ENCODE results near the gene TAF13.

The TAF13 gene

DNA sequence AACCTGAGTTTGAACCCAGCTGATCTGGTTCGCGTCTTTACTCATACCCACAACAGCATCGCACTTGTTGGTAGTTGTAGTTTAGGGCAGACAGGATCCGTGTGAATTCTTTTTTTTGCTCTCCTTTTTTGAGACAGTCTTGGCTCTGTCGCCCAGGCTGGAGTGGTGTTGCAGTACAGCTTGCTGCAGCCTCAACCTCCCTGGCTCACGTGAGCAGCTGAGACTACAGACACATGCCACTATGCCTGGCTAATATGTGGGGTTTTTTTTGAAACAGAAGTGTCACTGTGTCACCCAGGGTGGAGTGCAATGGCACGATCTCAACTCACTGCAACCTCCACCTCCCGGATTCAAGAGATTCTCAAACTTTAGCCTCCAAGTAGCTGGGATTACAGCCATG is 7.9 kb downstream of the TAF13 start:
- no peak overlapping the region for H3K4me2 ChIP-seq (ENCODE audit: low read length)
- H3K27me3 ChIP-seq (ENCODE audit: control insufficient read depth, low read length): no peaks in the 10 kb centered on the region
- no peak overlapping the region for H3K4me3 ChIP-seq (ENCODE audit: low read length)
- TF ChIP-seq, protein P1, sequence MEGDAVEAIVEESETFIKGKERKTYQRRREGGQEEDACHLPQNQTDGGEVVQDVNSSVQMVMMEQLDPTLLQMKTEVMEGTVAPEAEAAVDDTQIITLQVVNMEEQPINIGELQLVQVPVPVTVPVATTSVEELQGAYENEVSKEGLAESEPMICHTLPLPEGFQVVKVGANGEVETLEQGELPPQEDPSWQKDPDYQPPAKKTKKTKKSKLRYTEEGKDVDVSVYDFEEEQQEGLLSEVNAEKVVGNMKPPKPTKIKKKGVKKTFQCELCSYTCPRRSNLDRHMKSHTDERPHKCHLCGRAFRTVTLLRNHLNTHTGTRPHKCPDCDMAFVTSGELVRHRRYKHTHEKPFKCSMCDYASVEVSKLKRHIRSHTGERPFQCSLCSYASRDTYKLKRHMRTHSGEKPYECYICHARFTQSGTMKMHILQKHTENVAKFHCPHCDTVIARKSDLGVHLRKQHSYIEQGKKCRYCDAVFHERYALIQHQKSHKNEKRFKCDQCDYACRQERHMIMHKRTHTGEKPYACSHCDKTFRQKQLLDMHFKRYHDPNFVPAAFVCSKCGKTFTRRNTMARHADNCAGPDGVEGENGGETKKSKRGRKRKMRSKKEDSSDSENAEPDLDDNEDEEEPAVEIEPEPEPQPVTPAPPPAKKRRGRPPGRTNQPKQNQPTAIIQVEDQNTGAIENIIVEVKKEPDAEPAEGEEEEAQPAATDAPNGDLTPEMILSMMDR (IDR thresholded peaks at IDR 0.05; ENCODE audit: low read depth, low read length, poor library complexity, severe bottlenecking): no peak
- no peak for TF ChIP-seq EZH2phosphoT487 (IDR thresholded peaks at IDR 0.05; ENCODE audit: borderline replicate concordance, low read length)
- no peaks in the 10 kb centered on the region for H3K9me2 ChIP-seq (replicated peaks; ENCODE audit: control insufficient read depth, low read length)
- no peaks in the 10 kb centered on the region for H3K36me3 ChIP-seq (ENCODE audit: control insufficient read depth, low read length)
- no peaks in the 10 kb centered on the region for H3K9me3 ChIP-seq (ENCODE audit: control insufficient read depth, insufficient read depth, low read length)
- H3K79me2 ChIP-seq (ENCODE audit: control insufficient read depth, low read length): no peaks in the 10 kb centered on the region
- no peak overlapping the region for H3K27ac ChIP-seq (ENCODE audit: low read depth, low read length)
- H3F3A ChIP-seq (ENCODE audit: control insufficient read depth, insufficient read depth): no peaks in the 10 kb centered on the region
- no peaks in the 10 kb centered on the region for H4K20me1 ChIP-seq (ENCODE audit: control insufficient read depth, insufficient read depth, low read depth, low read length)
- H3K4me1 ChIP-seq (ENCODE audit: control insufficient read depth, low read length): no peaks in the 10 kb centered on the region

DNA sequence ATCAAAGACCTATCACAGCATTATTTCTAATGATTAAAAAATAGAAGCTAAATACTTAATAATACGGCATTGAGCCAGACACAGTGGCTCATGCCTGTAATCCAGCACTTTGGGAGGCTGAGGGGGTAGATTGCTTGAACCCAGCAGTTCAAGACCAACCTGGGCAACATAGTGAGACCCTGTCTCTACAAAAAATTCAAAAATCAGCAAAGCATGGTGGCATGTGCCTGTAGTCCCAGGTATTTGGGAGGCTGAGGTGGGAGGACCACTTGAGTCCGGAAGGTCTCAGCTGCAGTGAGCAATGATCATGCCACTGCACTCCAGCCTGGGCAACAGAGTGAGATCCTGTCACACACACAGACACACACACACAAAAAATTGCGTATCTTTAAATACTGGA is 10.7 kb downstream of the TAF13 start:
- Histone ChIP-seq H3K4me2 (ENCODE audit: low read length) (no peak overlapping the region), H3K4me3 (ENCODE audit: low read length) (no peak overlapping the region), H3K79me2 (ENCODE audit: control insufficient read depth, low read length) (no peaks in the 10 kb centered on the region), H3K36me3 (ENCODE audit: control insufficient read depth, low read length) (no peaks in the 10 kb centered on the region), H3K27me3 (ENCODE audit: control insufficient read depth, low read length) (no peaks in the 10 kb centered on the region), H3F3A (ENCODE audit: control insufficient read depth, insufficient read depth) (no peaks in the 10 kb centered on the region; the same call in 1 of the 2 replicates), H3K9me3 (ENCODE audit: control insufficient read depth, insufficient read depth, low read length) (no peaks in the 10 kb centered on the region), H4K20me1 (ENCODE audit: control insufficient read depth, insufficient read depth, low read depth, low read length) (no peaks in the 10 kb centered on the region), H3K9me2 (replicated peaks; ENCODE audit: control insufficient read depth, low read length) (no peaks in the 10 kb centered on the region), H3K4me1 (ENCODE audit: control insufficient read depth, low read length) (no peaks in the 10 kb centered on the region), H3K27ac (ENCODE audit: low read depth, low read length) (no peak overlapping the region)
- TF ChIP-seq EZH2phosphoT487 (IDR thresholded peaks at IDR 0.05; ENCODE audit: borderline replicate concordance, low read length): no peak
- TF ChIP-seq, protein P1 (IDR thresholded peaks at IDR 0.05; ENCODE audit: low read depth, low read length, poor library complexity, severe bottlenecking): no peak

DNA sequence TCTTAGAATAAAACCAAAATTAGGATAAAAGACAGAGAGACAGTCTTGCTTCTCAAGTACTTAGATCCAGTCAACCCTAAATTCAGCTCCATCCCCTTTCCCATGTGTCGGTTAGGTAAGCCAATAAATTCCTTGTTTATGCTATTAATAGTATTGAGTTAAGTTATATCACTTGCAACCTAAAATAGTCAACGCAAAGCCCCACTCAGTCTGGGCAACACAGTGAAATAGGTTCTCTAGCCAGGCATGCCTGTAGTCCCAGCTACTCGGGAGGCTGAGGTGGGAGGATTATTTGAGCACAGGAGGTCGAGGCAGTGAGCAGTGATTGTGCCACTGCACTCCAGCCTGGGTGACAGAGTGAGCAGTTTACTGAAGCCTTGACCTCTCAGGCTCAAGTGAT is 14.6 kb downstream of the TAF13 start:
- TF ChIP-seq, protein P1 (IDR thresholded peaks at IDR 0.05; ENCODE audit: low read depth, low read length, poor library complexity, severe bottlenecking): no peak
- TF ChIP-seq EZH2phosphoT487 (IDR thresholded peaks at IDR 0.05; ENCODE audit: borderline replicate concordance, low read length): no peak

More for the DNA sequence above, 14.6 kb downstream of the TAF13 start:
- no peak overlapping the region for H3K4me2 ChIP-seq (ENCODE audit: low read length)
- no peaks in the 10 kb centered on the region for H3K27me3 ChIP-seq (ENCODE audit: control insufficient read depth, low read length)
- no peak overlapping the region for H3K4me3 ChIP-seq (ENCODE audit: low read length)
- H3K9me3 ChIP-seq (ENCODE audit: control insufficient read depth, insufficient read depth, low read length): no peaks in the 10 kb centered on the region
- no peaks in the 10 kb centered on the region; the same call in 1 of the 2 replicates for H3F3A ChIP-seq (ENCODE audit: control insufficient read depth, insufficient read depth)
- no peaks in the 10 kb centered on the region for H3K9me2 ChIP-seq (replicated peaks; ENCODE audit: control insufficient read depth, low read length)
- H4K20me1 ChIP-seq (ENCODE audit: control insufficient read depth, insufficient read depth, low read depth, low read length): no peaks in the 10 kb centered on the region
- no peaks in the 10 kb centered on the region for H3K36me3 ChIP-seq (ENCODE audit: control insufficient read depth, low read length)
- H3K27ac ChIP-seq (ENCODE audit: low read depth, low read length): no peak overlapping the region
- H3K4me1 ChIP-seq (ENCODE audit: control insufficient read depth, low read length): no peaks in the 10 kb centered on the region
- H3K79me2 ChIP-seq (ENCODE audit: control insufficient read depth, low read length): no peaks in the 10 kb centered on the region

Data from DOHH2 (cell line).